OCI-LY3 (cell line): ENCODE results near the gene TGM3.

Source experiments
- H2AFZ ChIP-seq: fragments of 200-600, 300-600 bp; shearing (Covaris generic); 2 replicates; pipeline ENCODE4 v1.6.0; 2014; ENCODE audit warnings: antibody characterized with exemption, low read depth, low read length
- H3K27ac ChIP-seq: fragments of 200-600, 300-600 bp; sonication (generic); 2 replicates; pipeline ENCODE4 v1.5.1; 2014; ENCODE audit warnings: mild to moderate bottlenecking, low read length, moderate library complexity, mixed read lengths
- H3K27me3 ChIP-seq: fragments of 200-600, 300-600 bp; sonication (generic); 2 replicates; pipeline ENCODE4 v1.6.1; 2014; ENCODE audit warnings: low read depth, low read length, mixed read lengths
- H3K36me3 ChIP-seq: fragments of 200-600, 300-600 bp; sonication (generic); replicated peaks from 2 replicates; pipeline ENCODE3; 2014; ENCODE audit warnings: low read depth, low read length, mixed read lengths
- H3K4me1 ChIP-seq: fragments of 300-600, 200-600 bp; sonication (generic); 2 replicates; pipeline ENCODE4 v1.6.1; 2014; ENCODE audit warnings: low read length, mixed read lengths
- H3K4me2 ChIP-seq: fragments of 200-600, 300-600 bp; sonication (generic); 2 replicates; pipeline ENCODE4 v1.6.1; 2014; ENCODE audit warnings: low read length, mixed read lengths
- H3K4me3 ChIP-seq: fragments of 300-600, 200-600 bp; sonication (generic); 2 replicates; pipeline ENCODE4 v1.5.1; 2014; ENCODE audit warnings: antibody characterized with exemption, mild to moderate bottlenecking, low read length, moderate library complexity
- H3K79me2 ChIP-seq: fragments of 300-600, 200-600 bp; shearing (Covaris generic); 2 replicates; pipeline ENCODE4 v1.6.1; 2014; ENCODE audit warnings: mild to moderate bottlenecking, low read length, mixed read lengths
- H3K9ac ChIP-seq: fragments of 300-600, 200-600 bp; shearing (Covaris generic); 2 replicates; pipeline ENCODE4 v1.6.0; 2014; ENCODE audit warnings: mild to moderate bottlenecking, low read length, moderate library complexity
- H3K9me3 ChIP-seq: fragments of 200-600, 300-600 bp; shearing (Covaris generic); 2 replicates; pipeline ENCODE4 v1.6.1; 2014; ENCODE audit warnings: low read length, mixed read lengths; ENCODE audit not compliant: insufficient read depth
- H4K20me1 ChIP-seq: fragments of 200-600, 300-600 bp; sonication (generic); 2 replicates; pipeline ENCODE4 v1.6.1; 2016; ENCODE audit warnings: low read length, mixed read lengths; ENCODE audit not compliant: insufficient read depth
- EZH2phosphoT487 ChIP-seq: fragments of 200-600 bp; shearing (Covaris generic); IDR thresholded peaks from 2 replicates; pipeline ENCODE4 v1.6.1; 2018; ENCODE audit warnings: antibody characterized with exemption, mixed run types, low read depth
- TF ChIP-seq, protein P1 (sequence below): fragments of 200-600, 300-600 bp; sonication (generic); IDR thresholded peaks from 2 replicates; pipeline ENCODE4 v1.5.1; 2014; ENCODE audit warnings: antibody characterized with exemption, low read length, low read depth

The TGM3 gene

DNA sequence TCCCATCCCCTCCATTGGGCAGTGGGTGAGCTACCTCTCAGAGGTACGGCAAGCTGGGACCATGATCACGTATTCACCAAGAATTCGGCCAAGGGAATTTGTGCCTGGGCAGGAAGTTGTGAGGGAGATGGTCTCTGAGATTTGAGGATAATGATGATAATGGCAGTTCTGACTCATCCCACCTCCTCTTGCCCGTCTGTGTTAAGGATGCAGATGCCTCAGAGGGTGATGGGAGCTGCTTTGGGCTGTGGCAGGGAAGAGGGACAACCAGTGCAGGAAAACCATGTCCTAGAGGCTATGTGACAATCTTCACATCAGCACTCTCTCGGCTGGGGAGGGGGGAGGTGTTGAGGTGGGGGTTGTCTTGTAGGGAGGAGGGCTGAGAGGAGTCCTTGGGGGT lies 89.2 kb downstream of the TGM3 start:
- H4K20me1 ChIP-seq = no peaks in the 10 kb centered on the region
- no peak overlapping the region for H3K4me2 ChIP-seq
- no peaks in the 10 kb centered on the region for H3K9me3 ChIP-seq
- H3K27ac ChIP-seq = no peak overlapping the region
- H3K9ac ChIP-seq = no peak overlapping the region
- no peaks in the 10 kb centered on the region for H3K36me3 ChIP-seq
- no peaks in the 10 kb centered on the region for H3K79me2 ChIP-seq
- H3K4me1 ChIP-seq = peaks cover 8% of the 10 kb centered on the region
- no peak overlapping the region for H2AFZ ChIP-seq
- TF ChIP-seq EZH2phosphoT487 = no peak
- TF ChIP-seq, protein P1, sequence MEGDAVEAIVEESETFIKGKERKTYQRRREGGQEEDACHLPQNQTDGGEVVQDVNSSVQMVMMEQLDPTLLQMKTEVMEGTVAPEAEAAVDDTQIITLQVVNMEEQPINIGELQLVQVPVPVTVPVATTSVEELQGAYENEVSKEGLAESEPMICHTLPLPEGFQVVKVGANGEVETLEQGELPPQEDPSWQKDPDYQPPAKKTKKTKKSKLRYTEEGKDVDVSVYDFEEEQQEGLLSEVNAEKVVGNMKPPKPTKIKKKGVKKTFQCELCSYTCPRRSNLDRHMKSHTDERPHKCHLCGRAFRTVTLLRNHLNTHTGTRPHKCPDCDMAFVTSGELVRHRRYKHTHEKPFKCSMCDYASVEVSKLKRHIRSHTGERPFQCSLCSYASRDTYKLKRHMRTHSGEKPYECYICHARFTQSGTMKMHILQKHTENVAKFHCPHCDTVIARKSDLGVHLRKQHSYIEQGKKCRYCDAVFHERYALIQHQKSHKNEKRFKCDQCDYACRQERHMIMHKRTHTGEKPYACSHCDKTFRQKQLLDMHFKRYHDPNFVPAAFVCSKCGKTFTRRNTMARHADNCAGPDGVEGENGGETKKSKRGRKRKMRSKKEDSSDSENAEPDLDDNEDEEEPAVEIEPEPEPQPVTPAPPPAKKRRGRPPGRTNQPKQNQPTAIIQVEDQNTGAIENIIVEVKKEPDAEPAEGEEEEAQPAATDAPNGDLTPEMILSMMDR = no peak
- no peak overlapping the region for H3K4me3 ChIP-seq
- H3K27me3 ChIP-seq = no peaks in the 10 kb centered on the region

DNA sequence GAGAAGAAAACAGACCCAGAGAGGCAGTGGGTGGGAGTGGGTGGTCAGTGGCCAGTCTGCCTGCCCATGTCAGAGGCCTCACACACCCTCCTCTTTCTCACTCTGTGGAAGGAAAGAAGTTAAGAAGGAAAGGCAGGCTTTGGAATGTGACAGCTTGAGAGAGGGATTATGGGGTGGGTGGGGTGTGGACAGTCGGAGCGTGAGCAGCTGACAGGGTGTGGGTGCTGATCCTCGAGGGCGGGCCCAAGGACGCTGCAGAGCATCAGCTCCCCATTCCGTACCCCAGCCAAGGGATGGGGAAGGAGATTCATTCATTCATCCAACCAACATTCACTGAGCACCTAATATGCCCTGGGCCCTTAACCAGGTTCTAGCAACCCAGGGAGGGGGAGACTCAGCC lies 89.7 kb downstream of the TGM3 start:
- H3K4me2 ChIP-seq = no peak overlapping the region
- no peaks in the 10 kb centered on the region for H4K20me1 ChIP-seq
- H3K79me2 ChIP-seq = no peaks in the 10 kb centered on the region
- no peak overlapping the region for H3K9ac ChIP-seq
- H3K36me3 ChIP-seq = no peaks in the 10 kb centered on the region
- no peaks in the 10 kb centered on the region for H3K9me3 ChIP-seq
- peaks cover 12% of the 10 kb centered on the region for H3K4me1 ChIP-seq
- H3K27ac ChIP-seq = no peak overlapping the region
- no peaks in the 10 kb centered on the region for H3K27me3 ChIP-seq
- no peak overlapping the region for H2AFZ ChIP-seq
- H3K4me3 ChIP-seq = no peak overlapping the region
- no peak for TF ChIP-seq EZH2phosphoT487
- TF ChIP-seq, protein P1 = no peak

DNA sequence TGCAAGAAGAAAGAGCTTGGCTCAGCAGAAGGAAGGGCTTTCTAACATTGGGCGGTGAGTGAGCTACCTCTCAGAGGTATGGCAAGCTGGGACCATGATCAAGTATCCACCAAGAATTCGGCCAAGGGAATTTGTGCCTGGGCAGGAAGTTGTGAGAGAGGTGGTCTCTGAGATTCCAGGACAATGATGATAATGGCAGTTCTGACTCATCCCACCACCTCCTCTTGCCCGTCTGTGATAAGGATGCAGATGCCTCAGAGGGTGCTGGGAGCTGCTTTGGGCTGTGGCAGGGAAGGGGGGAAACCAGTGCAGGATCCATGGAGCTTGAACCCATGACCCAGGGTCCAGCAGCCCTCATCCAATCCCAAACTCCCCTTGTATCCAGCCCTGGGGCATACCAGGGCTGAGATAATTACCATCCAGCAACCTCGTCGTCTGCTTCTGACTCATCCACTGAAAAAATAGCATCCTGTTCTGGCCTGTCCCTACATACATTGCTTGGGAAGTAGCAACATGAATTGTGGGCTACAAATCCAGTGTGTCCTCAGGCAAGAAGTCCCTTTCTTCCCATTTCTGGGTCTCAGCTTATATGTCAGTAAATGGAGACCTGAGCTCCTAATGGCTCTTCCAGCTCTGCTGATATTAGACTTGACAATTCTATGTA lies 90.8 kb downstream of the TGM3 start:
- Histone ChIP-seq H3K9ac (peak overlapping the region; percentile 24; the same call in 1 of the 2 replicates), H3K4me1 (peaks cover 23% of the 10 kb centered on the region), H4K20me1 (no peaks in the 10 kb centered on the region), H3K27ac (no peak overlapping the region), H2AFZ (peak overlapping the region; percentile 64), H3K79me2 (no peaks in the 10 kb centered on the region), H3K9me3 (no peaks in the 10 kb centered on the region), H3K4me3 (peak overlapping the region; percentile 57), H3K4me2 (peak overlapping the region; percentile 62), H3K27me3 (no peaks in the 10 kb centered on the region), H3K36me3 (no peaks in the 10 kb centered on the region)
- TF ChIP-seq, protein P1 = no peak
- TF ChIP-seq EZH2phosphoT487 = no peak

DNA sequence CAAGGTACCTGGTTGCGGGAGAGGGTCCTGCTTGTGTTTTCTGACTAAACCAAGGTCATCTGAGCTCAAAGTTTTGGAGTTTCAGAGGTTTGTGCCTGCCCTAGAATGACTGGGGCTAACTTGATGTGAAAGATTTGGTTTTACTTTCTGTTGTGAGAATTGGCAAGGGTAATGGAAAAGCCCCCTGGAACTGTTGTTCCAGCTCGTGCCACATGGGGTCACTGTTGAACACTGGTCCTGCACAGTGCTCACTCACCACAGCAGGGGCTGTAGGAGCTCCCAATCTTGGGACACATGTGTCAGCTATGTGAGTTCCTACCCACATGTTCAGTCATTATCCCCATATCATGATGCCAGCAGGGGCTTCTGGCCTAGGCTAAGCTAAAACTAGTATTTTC lies 91.4 kb downstream of the TGM3 start:
- no peaks in the 10 kb centered on the region for H3K9me3 ChIP-seq
- no peaks in the 10 kb centered on the region for H3K36me3 ChIP-seq
- TF ChIP-seq, protein P1 = peak; percentile 97
- no peak for TF ChIP-seq EZH2phosphoT487
- peak overlapping the region; percentile 64 for H2AFZ ChIP-seq
- H3K4me2 ChIP-seq = peak overlapping the region; percentile 62
- no peaks in the 10 kb centered on the region for H3K79me2 ChIP-seq
- no peaks in the 10 kb centered on the region for H4K20me1 ChIP-seq
- H3K27me3 ChIP-seq = no peaks in the 10 kb centered on the region
- H3K9ac ChIP-seq = peak overlapping the region; percentile 24; the same call in 1 of the 2 replicates
- H3K4me3 ChIP-seq = peak overlapping the region; percentile 57
- H3K27ac ChIP-seq = no peak overlapping the region
- peaks cover 27% of the 10 kb centered on the region for H3K4me1 ChIP-seq
